PC-3 (cell line): ENCODE data around the gene INKA2. TPM values are rescaled to one million over a fixed set of nuclear protein-coding genes. Genes with fewer than 3 reads are reported as not detected.
A peak's percentile ranks its signal among the peaks of the same experiment; 100 is the strongest.

Source experiments
- ATAC-seq: fragments of 200-7000 bp; cut with Tn5 transposase; 2 replicates; pipeline ENCODE4 v1.9.1; 2020; ENCODE audit warnings: mild to moderate bottlenecking, moderate library complexity
- BruUV-seq: library from RNA; stranded (reverse); fragments of 400-500 nt; replicated peaks from 2 replicates; lab custom pipeline; 2021; lab: Mats Ljungman, UMichigan
- CTCF ChIA-PET: fragments of 300-600 bp; sonication (Branson Sonifier 250); formaldehyde crosslinking; loops from one replicate; lab custom pipeline; 2022; ENCODE audit warnings: antibody characterized with exemption; lab: Charles Lee
- POLR2A ChIA-PET: fragments of 300-600 bp; sonication (Branson Sonifier 250); formaldehyde crosslinking; loops from one replicate; lab custom pipeline; 2022; ENCODE audit warnings: antibody characterized with exemption; ENCODE audit not compliant: unreplicated experiment; lab: Charles Lee
- DNase-seq: peaks from one replicate; pipeline ENCODE4 v3.0.0-alpha.2; 2015
- H2AFZ ChIP-seq: fragments of 300-600 bp; sonication (generic); 2 replicates; pipeline ENCODE4 v1.6.0; 2016; ENCODE audit warnings: antibody characterized with exemption, low read length
- H3F3A ChIP-seq: fragments of 300-600 bp; sonication (generic); one replicate; pipeline ENCODE4 v1.6.0; 2017; ENCODE audit warnings: antibody characterized with exemption, low read length, control low read depth, mild to moderate bottlenecking; ENCODE audit not compliant: unreplicated experiment
- H3K27ac ChIP-seq: fragments of 300-600 bp; sonication (generic); 2 replicates; pipeline ENCODE4 v1.5.1; 2016; ENCODE audit warnings: mild to moderate bottlenecking, low read length
- H3K27me3 ChIP-seq: fragments of 300-600 bp; sonication (generic); 2 replicates; pipeline ENCODE4 v1.6.1; 2016; ENCODE audit warnings: low read length, mixed read lengths
- H3K36me3 ChIP-seq: fragments of 300-600 bp; sonication (generic); 2 replicates; pipeline ENCODE4 v1.6.1; 2016; ENCODE audit warnings: low read depth, mixed run types, low read length, mixed read lengths
- H3K4me1 ChIP-seq: fragments of 300-600 bp; sonication (generic); 2 replicates; pipeline ENCODE4 v1.5.1; 2016; ENCODE audit warnings: low read length; ENCODE audit not compliant: insufficient read depth
- H3K4me2 ChIP-seq: fragments of 300-600 bp; sonication (generic); 2 replicates; pipeline ENCODE4 v1.6.0; 2016; ENCODE audit warnings: low read length
- H3K4me3 ChIP-seq: fragments of 300-600 bp; sonication (generic); 2 replicates; pipeline ENCODE4 v1.5.1; 2016; ENCODE audit warnings: mild to moderate bottlenecking, low read length, mixed read lengths
- H3K79me2 ChIP-seq: fragments of 300-600 bp; sonication (generic); 2 replicates; pipeline ENCODE4 v1.6.1; 2017; ENCODE audit warnings: low read length, mixed read lengths
- H3K9ac ChIP-seq: fragments of 300-600 bp; sonication (generic); 2 replicates; pipeline ENCODE4 v1.6.0; 2016; ENCODE audit warnings: mild to moderate bottlenecking, low read length
- H3K9me2 ChIP-seq: fragments of 300-600 bp; sonication (generic); replicated peaks from 2 replicates; pipeline ENCODE4 v1.6.1; 2016; ENCODE audit warnings: mixed run types, low read length, mixed read lengths
- H3K9me3 ChIP-seq: fragments of 300-600 bp; sonication (generic); 2 replicates; pipeline ENCODE4 v1.6.1; 2016; ENCODE audit warnings: low read length, mixed read lengths
- H4K20me1 ChIP-seq: fragments of 300-600 bp; sonication (generic); 2 replicates; pipeline ENCODE4 v1.6.1; 2016; ENCODE audit warnings: low read length, mixed read lengths
- EZH2 ChIP-seq: fragments of 300-600 bp; sonication (generic); IDR thresholded peaks from one replicate; pipeline ENCODE4 v1.6.1; 2017; ENCODE audit warnings: antibody characterized with exemption, mild to moderate bottlenecking, low read length; ENCODE audit not compliant: unreplicated experiment
- EZH2phosphoT487 ChIP-seq: fragments of 300-600 bp; sonication (generic); IDR thresholded peaks from 2 replicates; pipeline ENCODE4 v1.6.1; 2018; ENCODE audit warnings: mild to moderate bottlenecking, antibody characterized with exemption, low read length, borderline replicate concordance
- intact Hi-C: fragments of 100-400 bp; cut with micrococcal nuclease; formaldehyde crosslinking; loops from 2 replicates; pipeline ENCODE4 v1.9.0; 2023
- total RNA-seq: library from RNA; depleted of rRNA; stranded (reverse); fragments of >200 nt; gene quantifications from 2 replicates; pipeline ENCODE4 v1.2.3, GENCODE V29; 2014
- TF ChIP-seq, protein P1 (sequence below): fragments of 300-600 bp; sonication (generic); conservative IDR thresholded peaks from 2 replicates; pipeline ENCODE4 v1.5.1; 2017; ENCODE audit warnings: antibody characterized with exemption, low read depth, mild to moderate bottlenecking, low read length

Gene INKA2
- total RNA-seq, 1 experiment from 2014 or later = 0.11 TPM

DNA sequence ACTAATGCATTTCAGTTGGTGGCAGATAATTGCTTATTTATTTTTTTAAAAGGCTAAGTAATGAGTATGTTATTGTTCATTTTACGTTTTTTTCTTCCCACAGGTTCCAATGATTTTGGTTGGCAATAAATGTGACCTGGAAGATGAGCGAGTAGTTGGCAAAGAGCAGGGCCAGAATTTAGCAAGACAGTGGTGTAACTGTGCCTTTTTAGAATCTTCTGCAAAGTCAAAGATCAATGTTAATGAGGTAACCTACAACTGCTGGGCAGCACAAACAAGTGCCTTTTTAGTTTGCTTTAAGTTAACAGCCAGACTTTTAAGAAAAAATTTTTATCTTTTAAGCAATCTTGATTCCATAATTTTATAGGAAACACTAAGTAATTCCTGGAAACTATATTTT, 35.0 kb downstream of the INKA2 start:
- Histone ChIP-seq H3K4me2 (no peak overlapping the region), H3K4me3 (no peak overlapping the region), H3K4me1 (peaks cover 16% of the 10 kb centered on the region), H3K27me3 (no peaks in the 10 kb centered on the region), H2AFZ (no peak overlapping the region), H3K36me3 (peaks cover 6% of the 10 kb centered on the region; the same call in 1 of the 2 replicates), H3K9me3 (no peaks in the 10 kb centered on the region), H3K9ac (no peak overlapping the region), H3K79me2 (no peaks in the 10 kb centered on the region), H3K9me2 (no peaks in the 10 kb centered on the region), H4K20me1 (no peaks in the 10 kb centered on the region), H3K27ac (no peak overlapping the region), H3F3A (no peaks in the 10 kb centered on the region)
- intact Hi-C loops = loop anchor here (2.0 kb wide), 1 partner anchor 195 kb away; no protein-coding TSS in a partner anchor
- peak; percentile 25 for ATAC-seq
- ChIA-PET CTCF (interaction anchor here (0.9 kb wide), 1 partner anchor 222 kb away, joined by 3 read pairs; no protein-coding TSS in a partner anchor), POLR2A (no interaction called here)
- no TSS peak for BruUV-seq
- no peak for TF ChIP-seq EZH2phosphoT487
- TF ChIP-seq, protein P1, sequence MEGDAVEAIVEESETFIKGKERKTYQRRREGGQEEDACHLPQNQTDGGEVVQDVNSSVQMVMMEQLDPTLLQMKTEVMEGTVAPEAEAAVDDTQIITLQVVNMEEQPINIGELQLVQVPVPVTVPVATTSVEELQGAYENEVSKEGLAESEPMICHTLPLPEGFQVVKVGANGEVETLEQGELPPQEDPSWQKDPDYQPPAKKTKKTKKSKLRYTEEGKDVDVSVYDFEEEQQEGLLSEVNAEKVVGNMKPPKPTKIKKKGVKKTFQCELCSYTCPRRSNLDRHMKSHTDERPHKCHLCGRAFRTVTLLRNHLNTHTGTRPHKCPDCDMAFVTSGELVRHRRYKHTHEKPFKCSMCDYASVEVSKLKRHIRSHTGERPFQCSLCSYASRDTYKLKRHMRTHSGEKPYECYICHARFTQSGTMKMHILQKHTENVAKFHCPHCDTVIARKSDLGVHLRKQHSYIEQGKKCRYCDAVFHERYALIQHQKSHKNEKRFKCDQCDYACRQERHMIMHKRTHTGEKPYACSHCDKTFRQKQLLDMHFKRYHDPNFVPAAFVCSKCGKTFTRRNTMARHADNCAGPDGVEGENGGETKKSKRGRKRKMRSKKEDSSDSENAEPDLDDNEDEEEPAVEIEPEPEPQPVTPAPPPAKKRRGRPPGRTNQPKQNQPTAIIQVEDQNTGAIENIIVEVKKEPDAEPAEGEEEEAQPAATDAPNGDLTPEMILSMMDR = no peak
- no peak for DNase-seq

DNA sequence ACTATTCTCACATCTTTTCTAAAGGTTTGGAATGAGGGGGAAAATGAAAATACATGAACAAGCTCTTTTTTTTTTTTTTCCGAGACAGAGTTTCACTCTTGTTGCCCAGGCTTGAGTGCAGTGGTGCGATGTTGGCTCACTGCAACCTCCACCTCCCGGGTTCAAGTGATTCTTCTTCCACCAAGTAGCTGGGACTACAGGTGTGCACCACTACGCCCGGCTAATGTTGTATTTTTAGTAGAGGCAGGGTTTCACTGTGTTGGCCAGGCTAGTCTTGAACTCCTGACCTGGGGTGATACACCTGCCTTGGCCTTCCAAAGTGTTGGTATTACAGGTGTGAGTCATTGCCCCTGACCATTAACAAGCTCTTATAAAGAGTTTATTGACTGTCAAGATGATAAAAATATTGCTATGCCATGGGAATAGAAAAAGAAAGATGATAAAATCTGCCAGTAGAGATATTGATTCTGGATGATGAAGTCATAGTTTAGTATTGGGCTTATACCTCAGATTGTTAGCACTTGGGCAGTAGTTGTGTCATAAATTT, 36.6 kb downstream of the INKA2 start:
- Histone ChIP-seq H3F3A (no peaks in the 10 kb centered on the region), H3K9me3 (no peaks in the 10 kb centered on the region), H3K4me3 (no peak overlapping the region), H3K4me1 (peaks cover 16% of the 10 kb centered on the region), H3K9ac (no peak overlapping the region), H3K79me2 (no peaks in the 10 kb centered on the region), H3K36me3 (peaks cover 6% of the 10 kb centered on the region; the same call in 1 of the 2 replicates), H3K27me3 (no peaks in the 10 kb centered on the region), H3K4me2 (no peak overlapping the region), H4K20me1 (no peaks in the 10 kb centered on the region), H2AFZ (no peak overlapping the region), H3K27ac (no peak overlapping the region), H3K9me2 (no peaks in the 10 kb centered on the region)
- ChIA-PET POLR2A (no interaction called here), CTCF (interaction anchor here (1.4 kb wide), 1 partner anchor 195 kb away, joined by 3 read pairs; no protein-coding TSS in a partner anchor)
- DNase-seq (no peak), ATAC-seq (peak; percentile 13; the same call in 1 of the 2 replicates)
- no TSS peak for BruUV-seq
- TF ChIP-seq EZH2 (no peak), EZH2phosphoT487 (no peak)
- TF ChIP-seq, protein P1 = no peak
- intact Hi-C loops = no loop called here

GRCh38 chr1:111699268-111699667, 39.9 kb downstream of the INKA2 start:
- ATAC-seq (no peak), DNase-seq (no peak)
- ChIA-PET POLR2A (no interaction called here), CTCF (no interaction called here)
- no peaks in the 10 kb centered on the region for H4K20me1 ChIP-seq
- no peak for TF ChIP-seq EZH2phosphoT487
- TF ChIP-seq EZH2 = no peak
- TF ChIP-seq, protein P1 = no peak
- H3K4me2 ChIP-seq = no peak overlapping the region
- no peak overlapping the region for H3K27ac ChIP-seq
- no peak overlapping the region for H2AFZ ChIP-seq
- intact Hi-C loops = no loop called here
- BruUV-seq = no TSS peak
- no peaks in the 10 kb centered on the region for H3K9me3 ChIP-seq
- H3K27me3 ChIP-seq = no peaks in the 10 kb centered on the region
- H3K36me3 ChIP-seq = peaks cover 5% of the 10 kb centered on the region; the same call in 1 of the 2 replicates
- H3K79me2 ChIP-seq = no peaks in the 10 kb centered on the region
- no peaks in the 10 kb centered on the region for H3K9me2 ChIP-seq
- no peak overlapping the region for H3K4me3 ChIP-seq
- H3K9ac ChIP-seq = no peak overlapping the region
- no peaks in the 10 kb centered on the region for H3F3A ChIP-seq
- H3K4me1 ChIP-seq = peaks cover 6% of the 10 kb centered on the region
